Mesodermal cell (in vitro differentiated cells): ENCODE data around the gene LRRIQ1.

ENCODE experiments used
- H3K27ac ChIP-seq: 2 replicates; pipeline ENCODE4 v1.7.0; 2013; ENCODE audit warnings: mild to moderate bottlenecking, low read depth, low read length, moderate library complexity; ENCODE audit not compliant: severe bottlenecking
- H3K36me3 ChIP-seq: 2 replicates; pipeline ENCODE4 v1.7.1; 2013; ENCODE audit warnings: mild to moderate bottlenecking, low read length, moderate library complexity; ENCODE audit not compliant: control insufficient read depth, insufficient read depth
- H3K4me1 ChIP-seq: one replicate; pipeline ENCODE4 v1.7.1; 2013; ENCODE audit warnings: mild to moderate bottlenecking, low read length; ENCODE audit not compliant: insufficient read depth, control insufficient read depth, poor library complexity, severe bottlenecking
- H3K4me3 ChIP-seq: 2 replicates; pipeline ENCODE4 v1.7.0; 2013; ENCODE audit warnings: low read length, control low read depth, mild to moderate bottlenecking; ENCODE audit not compliant: insufficient read depth, poor library complexity, severe bottlenecking; ENCODE audit errors: extremely low read depth
- H3K9me3 ChIP-seq: 2 replicates; pipeline ENCODE4 v1.7.1; 2013; ENCODE audit warnings: mild to moderate bottlenecking, low read length, moderate library complexity; ENCODE audit not compliant: control insufficient read depth
- WGBS, 2 experiments: methylation state at CpG; one replicate each; pipeline ENCODE4 v1.1.5; 2013; ENCODE audit warnings: missing lambda C conversion rate in 2 of 2; ENCODE audit not compliant: insufficient coverage in 2 of 2; 5-methylcytosine and 5-hydroxymethylcytosine counted together

The LRRIQ1 gene

GRCh38 chr12:85266356-85266755 lies 230.2 kb downstream of the LRRIQ1 start:
- Histone ChIP-seq H3K9me3 (no peaks in the 10 kb centered on the region), H3K36me3 (no peaks in the 10 kb centered on the region), H3K27ac (no peak overlapping the region), H3K4me1 (no peaks in the 10 kb centered on the region), H3K4me3 (no peak overlapping the region)
- 86 to 100% methylated on average over 1 to 2 of the region's 4 CpGs for WGBS, 2 experiments

DNA sequence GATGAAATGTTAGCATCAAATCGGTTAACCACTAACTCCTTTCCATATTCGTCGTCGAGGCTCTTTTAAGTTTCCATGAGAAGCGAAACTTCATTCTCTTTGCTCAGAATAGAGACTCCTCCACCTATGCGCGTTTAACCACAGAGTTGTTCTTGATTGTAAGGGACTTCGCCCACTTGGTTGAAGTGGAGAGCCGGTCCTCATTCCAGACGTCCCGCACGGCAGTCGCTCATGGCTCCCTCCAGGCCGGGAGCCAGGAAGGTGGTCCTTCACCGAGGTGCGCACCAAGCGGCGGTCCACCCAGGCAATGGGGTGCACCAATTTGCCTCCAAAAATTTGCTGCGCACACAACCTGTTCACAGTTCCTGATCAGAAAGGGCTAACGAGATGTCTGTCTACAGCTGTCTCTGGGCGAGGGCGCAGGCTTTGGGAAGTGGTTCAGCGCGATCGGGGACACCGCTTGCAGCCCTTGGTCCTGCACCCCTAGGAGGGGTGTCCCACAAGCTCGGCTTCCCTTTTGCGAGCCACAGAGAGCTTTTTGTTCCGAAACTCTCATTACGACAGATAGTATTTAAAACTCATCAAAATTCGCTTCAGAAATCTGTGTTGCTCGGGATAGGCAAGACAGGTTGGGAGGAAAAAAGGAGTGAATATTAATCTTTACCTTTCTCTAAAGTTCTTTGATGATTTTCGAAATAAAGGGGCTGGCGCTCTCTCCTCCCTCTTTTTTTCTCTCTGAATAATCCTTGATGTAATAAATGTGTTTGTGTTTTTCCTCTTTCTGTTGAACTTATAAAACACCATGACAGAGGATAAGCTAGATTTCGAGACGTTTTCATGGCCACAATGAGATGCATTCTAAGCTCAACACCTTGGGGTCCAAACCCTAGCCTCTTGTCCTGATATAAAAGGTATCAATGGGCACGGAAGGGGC lies 237.5 kb downstream of the LRRIQ1 start:
- no peak overlapping the region for H3K27ac ChIP-seq
- no peaks in the 10 kb centered on the region for H3K9me3 ChIP-seq
- H3K36me3 ChIP-seq = no peaks in the 10 kb centered on the region
- H3K4me1 ChIP-seq = no peaks in the 10 kb centered on the region
- no peak overlapping the region for H3K4me3 ChIP-seq
- 32 to 43% methylated on average over 26 to 27 of the region's 37 CpGs for WGBS, 2 experiments

DNA sequence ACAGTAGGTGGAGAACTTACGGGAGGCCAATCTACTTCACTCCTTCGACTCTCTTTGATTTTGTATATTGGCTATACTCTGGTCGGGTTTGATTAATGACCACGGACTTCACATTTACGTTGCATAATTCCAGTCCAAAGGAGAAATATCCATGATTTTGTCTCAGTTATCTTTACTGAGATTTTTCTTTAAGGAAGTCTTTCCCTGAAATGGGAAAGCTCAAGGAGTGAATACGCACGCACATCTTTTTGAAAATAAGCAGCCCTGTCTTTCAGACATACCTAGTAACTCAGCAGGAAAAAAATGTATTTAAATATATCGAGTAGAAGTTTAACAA lies 238.1 kb downstream of the LRRIQ1 start:
- Histone ChIP-seq H3K9me3 (no peaks in the 10 kb centered on the region), H3K4me3 (no peak overlapping the region), H3K4me1 (no peaks in the 10 kb centered on the region), H3K27ac (no peak overlapping the region), H3K36me3 (no peaks in the 10 kb centered on the region)
- WGBS, 2 experiments = 55% methylated on average over 2 of the region's 8 CpGs; no CpG with 5 or more reads in 1 of the 2 experiments

DNA sequence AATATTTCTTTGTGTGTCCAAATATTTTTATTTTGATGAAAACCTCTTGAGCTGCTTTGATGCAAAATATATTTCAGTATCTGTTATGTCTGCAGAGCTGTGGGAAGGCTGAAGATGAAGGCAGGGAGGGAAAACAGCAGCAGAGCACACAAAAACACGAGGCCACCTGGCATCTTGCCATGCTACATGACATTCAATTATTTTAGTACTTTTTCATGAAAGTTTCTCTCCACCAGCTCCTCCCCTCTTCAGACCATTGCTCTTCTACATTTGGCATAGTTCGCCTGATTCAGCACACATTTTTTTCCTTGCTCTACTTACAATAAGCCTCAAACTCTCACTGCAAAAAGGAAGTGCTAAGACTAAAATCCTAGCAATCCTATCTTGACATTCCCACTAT lies 239.2 kb downstream of the LRRIQ1 start:
- no peak overlapping the region for H3K4me3 ChIP-seq
- H3K9me3 ChIP-seq = no peaks in the 10 kb centered on the region
- 37 to 100% methylated on average over 1 to 2 of the region's 2 CpGs for WGBS, 2 experiments
- no peaks in the 10 kb centered on the region for H3K4me1 ChIP-seq
- no peak overlapping the region for H3K27ac ChIP-seq
- H3K36me3 ChIP-seq = no peaks in the 10 kb centered on the region

- WGBS, 2 experiments = 71% methylated on average over 1 of the region's 3 CpGs; no CpG with 5 or more reads in 1 of the 2 experiments
- Histone ChIP-seq H3K4me3 (no peak overlapping the region), H3K9me3 (no peaks in the 10 kb centered on the region), H3K4me1 (no peaks in the 10 kb centered on the region), H3K36me3 (no peaks in the 10 kb centered on the region), H3K27ac (no peak overlapping the region)
These were observed 241.0 kb downstream of the LRRIQ1 start for GRCh38 chr12:85277191-85277590.

- no peaks in the 10 kb centered on the region for H3K36me3 ChIP-seq
- no peaks in the 10 kb centered on the region for H3K9me3 ChIP-seq
- 63 to 74% methylated on average over 26 to 27 of the region's 30 CpGs for WGBS, 2 experiments
- no peak overlapping the region for H3K4me3 ChIP-seq
- no peak overlapping the region for H3K27ac ChIP-seq
- no peaks in the 10 kb centered on the region for H3K4me1 ChIP-seq
These were observed 241.9 kb downstream of the LRRIQ1 start for GRCh38 chr12:85277900-85278597.

DNA sequence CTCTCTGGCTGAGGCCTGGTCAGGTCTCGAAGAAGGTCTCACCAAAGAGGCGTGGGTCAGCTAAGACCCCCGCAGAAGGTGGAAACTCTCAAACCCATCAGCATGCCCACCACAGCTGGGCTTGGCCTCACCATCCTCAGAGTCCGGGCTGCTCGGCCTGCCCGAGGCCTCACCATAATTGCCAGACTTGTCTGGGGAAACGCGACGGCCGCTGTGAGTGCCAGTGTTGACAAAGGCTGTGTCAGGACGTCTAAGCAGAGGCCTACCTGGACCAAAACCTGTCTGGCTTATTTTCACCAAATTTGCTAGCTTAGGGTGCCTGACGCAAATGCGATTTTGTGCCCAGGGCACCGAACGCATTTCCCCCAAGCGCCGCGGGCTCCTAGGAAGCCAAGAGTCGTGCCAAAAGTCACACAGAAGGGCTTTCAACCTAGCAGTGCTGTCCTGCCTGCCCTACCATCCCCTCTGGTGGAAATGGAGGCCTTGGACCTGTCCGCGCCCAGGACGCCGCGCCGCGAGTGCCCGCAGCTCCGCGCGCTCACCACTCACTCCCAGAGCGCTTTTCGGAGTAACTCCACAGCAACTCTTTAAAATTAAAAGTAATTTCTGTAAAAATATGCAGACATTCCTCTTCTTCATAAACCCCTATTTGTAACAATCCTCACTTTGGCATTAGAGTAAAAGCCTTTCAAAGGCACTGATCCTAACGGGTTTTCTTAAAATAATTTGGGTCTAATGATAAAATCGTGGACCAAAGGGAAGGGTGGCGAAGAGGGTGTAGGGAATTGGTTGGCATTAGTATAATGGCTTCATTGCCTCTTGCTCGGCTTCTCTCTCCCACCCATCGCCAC lies 242.7 kb downstream of the LRRIQ1 start:
- WGBS, 2 experiments = 54 to 64% methylated on average over 19 to 23 of the region's 37 CpGs
- H3K27ac ChIP-seq = no peak overlapping the region
- H3K4me3 ChIP-seq = peak overlapping the region; percentile 52
- no peaks in the 10 kb centered on the region for H3K9me3 ChIP-seq
- H3K4me1 ChIP-seq = no peaks in the 10 kb centered on the region
- H3K36me3 ChIP-seq = no peaks in the 10 kb centered on the region

DNA sequence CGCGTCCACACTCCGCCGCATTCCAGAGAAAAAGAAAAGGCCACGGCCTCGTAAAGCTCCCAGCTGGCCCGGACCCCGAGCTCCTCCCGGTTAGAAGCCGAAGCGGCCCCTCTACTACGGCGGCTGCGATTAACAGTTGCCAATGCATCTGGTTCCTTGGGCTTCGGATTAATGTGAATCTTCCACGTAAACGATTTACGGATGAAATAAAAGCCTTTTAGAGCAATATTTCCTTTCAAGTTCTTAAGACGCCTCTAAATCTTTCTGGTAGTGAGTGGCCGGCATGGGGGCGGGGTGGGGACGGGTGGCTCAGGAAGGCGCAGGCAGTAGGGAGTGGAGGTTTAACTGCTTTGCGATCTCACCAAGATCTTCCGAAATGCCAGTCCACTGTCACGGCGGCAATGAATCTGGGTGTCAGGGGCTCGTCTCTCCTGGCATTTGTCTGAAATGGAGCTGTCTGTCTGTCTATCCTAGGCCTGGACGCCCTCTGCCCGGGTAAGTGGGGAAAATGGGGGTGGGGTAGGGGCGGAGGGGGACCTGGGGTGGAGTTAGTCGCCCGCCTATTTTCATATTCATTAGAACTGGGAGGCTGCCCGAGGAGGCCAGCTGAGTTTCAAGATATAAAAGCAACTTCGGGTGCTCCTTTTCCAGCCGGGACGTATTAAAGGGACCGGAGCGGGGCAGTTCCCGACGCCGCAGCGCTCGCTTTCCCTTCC lies 243.5 kb downstream of the LRRIQ1 start:
- H3K36me3 ChIP-seq = no peaks in the 10 kb centered on the region
- H3K9me3 ChIP-seq = no peaks in the 10 kb centered on the region
- H3K27ac ChIP-seq = peak overlapping the region; percentile 79
- 3 to 4% methylated on average over 23 to 25 of the region's 44 CpGs for WGBS, 2 experiments
- H3K4me3 ChIP-seq = peak overlapping the region; percentile 52
- H3K4me1 ChIP-seq = no peaks in the 10 kb centered on the region

- H3K36me3 ChIP-seq = no peaks in the 10 kb centered on the region
- no peaks in the 10 kb centered on the region for H3K9me3 ChIP-seq
- peak within 1 kb of the TSS; percentile 79 for H3K27ac ChIP-seq
- WGBS, 2 experiments = 0 to 1% methylated on average over 18 to 33 of the region's 49 CpGs
- peak within 1 kb of the TSS; percentile 52 for H3K4me3 ChIP-seq
- H3K4me1 ChIP-seq = no peaks in the 10 kb centered on the region
These were observed 244.2 kb downstream of the LRRIQ1 start, which contains the start of gene ALX1 for GRCh38 chr12:85280165-85280983. TSS of gene ALX1 (plus strand) at chr12:85280220. CDS start at chr12:85280262, 42 bp downstream.
